AG09309 (cell line): ENCODE data around the gene SPRED2.

Experiments
- DNase-seq: peaks from one replicate; pipeline ENCODE4 v3.0.0-alpha.2; 2010; ENCODE audit warnings: low read depth
- H3K4me3 ChIP-seq: 2 replicates; pipeline ENCODE4 v1.5.1; 2011; ENCODE audit warnings: mild to moderate bottlenecking, low read depth, low read length, moderate library complexity; ENCODE audit not compliant: control insufficient read depth
- TF ChIP-seq, protein P1 (sequence below): IDR thresholded peaks from 2 replicates; pipeline ENCODE4 v1.5.1; 2011; ENCODE audit warnings: mild to moderate bottlenecking, low read depth, low read length, inconsistent platforms; ENCODE audit not compliant: insufficient read depth, control insufficient read depth; ENCODE audit errors: missing control alignments

Gene SPRED2

DNA sequence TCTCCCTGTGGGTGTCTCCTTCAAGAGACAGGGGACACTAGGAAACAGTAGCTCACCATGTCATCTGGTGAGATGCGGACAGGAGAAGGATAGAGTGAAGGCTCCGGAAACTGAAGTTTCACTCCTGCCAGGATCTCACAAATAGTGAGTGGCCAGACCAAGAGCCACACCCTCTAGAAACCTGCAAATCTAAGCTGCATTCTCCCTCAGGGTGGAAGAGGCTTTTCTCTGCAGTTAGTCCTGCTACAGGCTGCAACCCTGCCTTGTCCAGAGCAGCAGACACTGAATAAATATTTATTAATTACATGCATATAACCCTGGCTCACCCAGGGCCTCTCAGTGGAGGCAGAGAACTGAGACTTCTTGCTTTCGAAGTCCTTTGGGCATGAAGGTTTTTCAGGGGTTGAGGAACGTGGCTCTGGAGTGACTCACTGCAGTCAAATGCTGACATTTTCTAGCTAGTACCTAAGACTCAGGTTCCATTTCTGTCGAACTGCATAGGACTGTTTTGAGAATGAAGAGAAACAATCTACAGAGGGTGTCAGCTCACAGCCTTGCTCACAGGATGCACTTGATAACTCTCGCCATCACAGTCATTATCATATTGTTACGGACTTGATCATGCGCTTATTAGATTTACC is 117.5 kb downstream of the SPRED2 start:
- TF ChIP-seq, protein P1, sequence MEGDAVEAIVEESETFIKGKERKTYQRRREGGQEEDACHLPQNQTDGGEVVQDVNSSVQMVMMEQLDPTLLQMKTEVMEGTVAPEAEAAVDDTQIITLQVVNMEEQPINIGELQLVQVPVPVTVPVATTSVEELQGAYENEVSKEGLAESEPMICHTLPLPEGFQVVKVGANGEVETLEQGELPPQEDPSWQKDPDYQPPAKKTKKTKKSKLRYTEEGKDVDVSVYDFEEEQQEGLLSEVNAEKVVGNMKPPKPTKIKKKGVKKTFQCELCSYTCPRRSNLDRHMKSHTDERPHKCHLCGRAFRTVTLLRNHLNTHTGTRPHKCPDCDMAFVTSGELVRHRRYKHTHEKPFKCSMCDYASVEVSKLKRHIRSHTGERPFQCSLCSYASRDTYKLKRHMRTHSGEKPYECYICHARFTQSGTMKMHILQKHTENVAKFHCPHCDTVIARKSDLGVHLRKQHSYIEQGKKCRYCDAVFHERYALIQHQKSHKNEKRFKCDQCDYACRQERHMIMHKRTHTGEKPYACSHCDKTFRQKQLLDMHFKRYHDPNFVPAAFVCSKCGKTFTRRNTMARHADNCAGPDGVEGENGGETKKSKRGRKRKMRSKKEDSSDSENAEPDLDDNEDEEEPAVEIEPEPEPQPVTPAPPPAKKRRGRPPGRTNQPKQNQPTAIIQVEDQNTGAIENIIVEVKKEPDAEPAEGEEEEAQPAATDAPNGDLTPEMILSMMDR: no peak
- H3K4me3 ChIP-seq: no peak overlapping the region
- DNase-seq: no peak

DNA sequence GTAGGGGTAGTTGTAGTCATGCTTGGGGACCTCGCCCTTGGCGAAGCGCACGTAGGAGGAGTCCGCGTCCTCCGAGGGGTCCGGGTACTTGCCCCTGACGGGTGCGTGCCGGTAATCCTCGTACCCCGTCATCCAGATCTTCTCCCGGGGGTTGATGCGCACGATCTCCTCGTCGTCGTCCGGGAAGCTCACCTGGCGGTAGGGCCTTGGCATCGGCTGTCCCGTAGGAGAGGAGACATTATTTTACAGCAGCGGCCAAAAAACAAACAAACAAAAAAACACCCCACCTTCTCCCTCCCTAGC is 118.5 kb downstream of the SPRED2 start:
- H3K4me3 ChIP-seq: no peak overlapping the region
- TF ChIP-seq, protein P1: no peak
- no peak for DNase-seq

DNA sequence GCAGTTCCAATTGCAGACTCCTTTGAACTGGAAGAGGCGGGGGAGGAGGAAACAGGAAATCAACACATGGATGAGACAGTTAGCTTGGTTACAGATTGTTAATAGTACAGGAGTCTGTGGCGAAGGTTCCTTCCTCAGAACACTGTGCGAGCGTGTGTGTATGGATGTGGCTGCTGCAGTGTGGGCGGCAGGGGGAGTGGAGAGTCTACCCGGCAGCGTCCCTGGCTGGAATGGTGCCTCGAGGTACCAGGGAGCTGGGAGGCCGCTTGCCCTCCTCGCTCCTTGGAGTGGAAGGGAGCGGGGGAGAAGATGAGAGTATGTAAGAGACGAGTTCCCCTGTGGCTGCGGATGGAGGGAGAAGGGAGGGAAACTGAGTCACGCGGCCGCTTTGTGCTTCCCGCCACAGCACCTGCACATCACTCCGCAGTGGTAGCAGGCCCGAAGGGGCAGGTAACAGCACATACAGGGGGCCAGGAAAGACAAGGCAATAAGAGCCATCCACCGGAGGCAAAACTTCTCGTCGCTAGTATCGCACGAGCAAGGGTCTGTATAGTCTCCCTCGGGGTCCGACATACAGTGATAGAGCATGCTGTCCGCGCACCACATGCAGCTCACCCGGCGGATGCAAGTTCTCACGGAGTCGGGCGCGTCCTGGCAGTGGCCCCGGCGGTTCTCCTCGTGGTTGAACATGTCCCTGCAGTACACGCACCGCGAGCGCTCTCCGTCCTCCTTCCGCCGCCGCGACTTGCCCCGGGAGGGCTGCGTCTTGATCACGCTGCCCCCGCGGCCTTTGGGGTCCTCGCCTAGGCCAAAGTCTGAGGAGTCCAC is 119.1 kb downstream of the SPRED2 start:
- TF ChIP-seq, protein P1: no peak
- H3K4me3 ChIP-seq: no peak overlapping the region
- no peak for DNase-seq

DNA sequence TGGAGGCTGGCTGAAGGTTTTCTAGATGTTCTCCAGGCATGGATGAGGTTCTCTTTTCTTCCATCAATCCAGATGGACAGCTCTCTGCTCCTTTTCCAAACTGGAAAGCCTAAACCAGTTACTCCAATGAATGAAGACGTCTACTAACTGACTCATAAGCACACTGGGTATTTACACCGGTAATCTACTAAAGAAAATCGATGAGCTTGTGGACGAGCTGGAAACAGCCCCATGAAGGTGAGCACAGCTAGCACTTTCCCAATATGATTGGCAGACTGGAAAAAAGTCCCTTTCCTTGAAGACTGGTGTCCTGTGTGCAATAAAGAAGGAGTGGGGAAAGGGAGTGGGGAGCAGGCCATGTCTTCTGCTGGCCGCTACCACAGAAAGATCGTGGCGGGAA is 120.8 kb downstream of the SPRED2 start:
- DNase-seq: no peak
- TF ChIP-seq, protein P1: no peak
- no peak overlapping the region for H3K4me3 ChIP-seq

DNA sequence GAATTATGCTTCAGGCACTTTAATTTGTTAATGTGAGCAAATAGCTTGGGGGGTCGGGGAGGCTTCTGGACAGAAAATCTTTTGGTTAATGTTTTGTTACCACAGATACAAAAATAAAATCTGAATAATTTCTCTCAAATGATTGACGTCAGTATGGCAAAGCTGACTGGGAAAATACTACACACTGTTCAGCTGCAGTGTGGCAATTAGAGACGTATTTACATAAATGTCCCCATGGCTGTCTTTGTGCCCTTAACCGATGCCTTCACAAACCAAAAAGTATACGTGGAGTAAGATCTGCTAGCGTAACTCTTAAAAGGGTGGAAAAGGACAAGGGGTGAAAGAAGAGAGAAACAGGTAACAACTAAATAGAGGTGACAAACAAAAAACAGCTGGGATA is 121.3 kb downstream of the SPRED2 start:
- TF ChIP-seq, protein P1: no peak
- no peak overlapping the region for H3K4me3 ChIP-seq
- no peak for DNase-seq

DNA sequence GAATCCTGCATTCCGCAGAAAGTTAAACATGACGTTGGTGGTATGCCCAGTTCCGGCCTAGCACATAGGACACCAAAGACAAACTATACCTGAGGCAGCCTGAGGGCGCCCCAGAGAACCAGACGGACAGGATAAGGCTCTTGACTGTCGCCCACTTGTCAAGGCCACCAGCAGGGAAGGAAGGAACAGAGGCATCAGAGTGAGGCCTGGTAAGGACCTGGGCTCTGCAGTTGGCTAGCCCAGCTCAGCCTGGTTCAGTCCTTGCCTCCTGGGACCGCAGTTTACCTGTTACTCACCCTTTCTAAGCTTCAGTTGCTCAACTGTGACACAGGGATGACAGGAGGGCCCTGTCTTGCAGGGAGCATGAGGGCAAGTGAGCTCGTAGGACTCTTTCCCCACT is 122.7 kb downstream of the SPRED2 start:
- TF ChIP-seq, protein P1: no peak
- DNase-seq: no peak
- no peak overlapping the region for H3K4me3 ChIP-seq
